ENCODE measurements around the gene NRN1L.
A peak's percentile ranks its signal among the peaks of the same experiment; 100 is the strongest.

NRN1L gene

DNA sequence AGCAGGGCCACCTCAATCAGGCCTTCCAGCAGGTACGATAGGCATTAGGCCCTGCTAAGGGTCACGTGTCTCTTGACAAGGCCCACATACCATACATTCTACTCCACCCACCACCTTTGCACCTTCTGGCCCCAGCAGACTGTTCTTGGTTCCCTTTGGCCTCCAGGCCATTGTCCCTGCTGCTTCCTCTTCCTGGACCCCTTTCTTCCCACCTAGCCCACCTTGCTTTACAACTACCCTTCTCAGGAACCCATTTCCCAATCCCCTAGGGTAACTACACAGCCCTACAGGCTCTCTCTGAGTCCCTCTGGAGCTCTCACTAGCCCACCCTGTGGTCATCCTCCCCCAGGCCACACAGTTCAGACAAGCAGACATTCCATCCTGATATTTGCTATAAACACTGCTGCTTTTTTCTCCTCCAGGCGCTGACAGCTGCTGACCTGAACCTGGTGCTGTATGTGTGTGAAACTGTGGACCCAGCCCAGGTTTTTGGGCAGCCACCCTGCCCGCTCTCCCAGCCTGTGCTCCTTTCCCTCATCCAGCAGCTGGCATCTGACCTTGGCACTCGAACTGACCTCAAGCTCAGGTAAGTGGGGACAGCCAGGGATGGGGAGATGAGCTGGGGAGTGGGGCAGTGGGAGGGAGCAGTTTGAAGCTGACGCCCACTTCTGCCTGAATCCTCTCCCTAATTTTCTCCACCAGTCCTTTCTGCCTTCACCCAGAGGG, 1.4 kb upstream of the NRN1L start:
- no peaks in the 10 kb centered on the region for H3K4me1 ChIP-seq (ENCODE audit: control insufficient read depth, low read length)
- H3K27ac ChIP-seq (ENCODE audit: low read depth, low read length) = no peak overlapping the region
- H3F3A ChIP-seq (ENCODE audit: control insufficient read depth, insufficient read depth) = 0 out of 2 replicates have a peak, but pooled peaks cover 2% of the 10 kb centered on the region
- H3K4me2 ChIP-seq (ENCODE audit: low read length) = no peak overlapping the region
- TF ChIP-seq EZH2phosphoT487 (IDR thresholded peaks at IDR 0.05; ENCODE audit: borderline replicate concordance, low read length) = no peak
- TF ChIP-seq, protein P1, sequence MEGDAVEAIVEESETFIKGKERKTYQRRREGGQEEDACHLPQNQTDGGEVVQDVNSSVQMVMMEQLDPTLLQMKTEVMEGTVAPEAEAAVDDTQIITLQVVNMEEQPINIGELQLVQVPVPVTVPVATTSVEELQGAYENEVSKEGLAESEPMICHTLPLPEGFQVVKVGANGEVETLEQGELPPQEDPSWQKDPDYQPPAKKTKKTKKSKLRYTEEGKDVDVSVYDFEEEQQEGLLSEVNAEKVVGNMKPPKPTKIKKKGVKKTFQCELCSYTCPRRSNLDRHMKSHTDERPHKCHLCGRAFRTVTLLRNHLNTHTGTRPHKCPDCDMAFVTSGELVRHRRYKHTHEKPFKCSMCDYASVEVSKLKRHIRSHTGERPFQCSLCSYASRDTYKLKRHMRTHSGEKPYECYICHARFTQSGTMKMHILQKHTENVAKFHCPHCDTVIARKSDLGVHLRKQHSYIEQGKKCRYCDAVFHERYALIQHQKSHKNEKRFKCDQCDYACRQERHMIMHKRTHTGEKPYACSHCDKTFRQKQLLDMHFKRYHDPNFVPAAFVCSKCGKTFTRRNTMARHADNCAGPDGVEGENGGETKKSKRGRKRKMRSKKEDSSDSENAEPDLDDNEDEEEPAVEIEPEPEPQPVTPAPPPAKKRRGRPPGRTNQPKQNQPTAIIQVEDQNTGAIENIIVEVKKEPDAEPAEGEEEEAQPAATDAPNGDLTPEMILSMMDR (IDR thresholded peaks at IDR 0.05; ENCODE audit: low read depth, low read length, poor library complexity, severe bottlenecking) = no peak
- H3K9me3 ChIP-seq (ENCODE audit: control insufficient read depth, insufficient read depth, low read length) = no peaks in the 10 kb centered on the region
- no peaks in the 10 kb centered on the region for H4K20me1 ChIP-seq (ENCODE audit: control insufficient read depth, insufficient read depth, low read depth, low read length)
- no peaks in the 10 kb centered on the region for H3K27me3 ChIP-seq (ENCODE audit: control insufficient read depth, low read length)
- H3K79me2 ChIP-seq (ENCODE audit: control insufficient read depth, low read length) = no peaks in the 10 kb centered on the region
- H3K4me3 ChIP-seq (ENCODE audit: low read length) = no peak overlapping the region
- H3K9me2 ChIP-seq (replicated peaks; ENCODE audit: control insufficient read depth, low read length) = no peaks in the 10 kb centered on the region
- H3K36me3 ChIP-seq (ENCODE audit: control insufficient read depth, low read length) = peaks cover 71% of the 10 kb centered on the region

DNA sequence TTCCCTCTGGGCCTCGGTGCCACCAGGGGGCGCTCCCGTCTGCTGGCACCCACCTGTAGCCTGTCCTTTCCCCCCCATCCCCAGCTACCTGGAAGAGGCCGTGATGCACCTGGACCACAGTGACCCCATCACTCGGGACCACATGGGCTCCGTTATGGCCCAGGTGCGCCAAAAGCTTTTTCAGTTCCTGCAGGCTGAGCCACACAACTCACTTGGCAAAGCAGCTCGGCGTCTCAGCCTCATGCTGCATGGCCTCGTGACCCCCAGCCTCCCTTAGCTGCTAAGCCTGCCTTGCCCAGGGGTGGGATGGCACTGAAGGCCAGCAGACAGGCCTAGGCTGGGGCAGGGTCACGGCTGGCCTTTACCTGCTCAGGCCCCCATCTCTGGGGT, 818 bp upstream of the NRN1L start:
- no peak overlapping the region for H3K4me2 ChIP-seq (ENCODE audit: low read length)
- H3K27me3 ChIP-seq (ENCODE audit: control insufficient read depth, low read length) = no peaks in the 10 kb centered on the region
- no peaks in the 10 kb centered on the region for H3K9me3 ChIP-seq (ENCODE audit: control insufficient read depth, insufficient read depth, low read length)
- no peaks in the 10 kb centered on the region for H3K4me1 ChIP-seq (ENCODE audit: control insufficient read depth, low read length)
- TF ChIP-seq, protein P1 (IDR thresholded peaks at IDR 0.05; ENCODE audit: low read depth, low read length, poor library complexity, severe bottlenecking) = peak; percentile 96
- no peak for TF ChIP-seq EZH2phosphoT487 (IDR thresholded peaks at IDR 0.05; ENCODE audit: borderline replicate concordance, low read length)
- H3K9me2 ChIP-seq (replicated peaks; ENCODE audit: control insufficient read depth, low read length) = no peaks in the 10 kb centered on the region
- H3K79me2 ChIP-seq (ENCODE audit: control insufficient read depth, low read length) = no peaks in the 10 kb centered on the region
- no peaks in the 10 kb centered on the region for H4K20me1 ChIP-seq (ENCODE audit: control insufficient read depth, insufficient read depth, low read depth, low read length)
- H3K4me3 ChIP-seq (ENCODE audit: low read length) = no peak overlapping the region
- H3K36me3 ChIP-seq (ENCODE audit: control insufficient read depth, low read length) = peaks cover 65% of the 10 kb centered on the region
- H3K27ac ChIP-seq (ENCODE audit: low read depth, low read length) = no peak overlapping the region
- 0 out of 2 replicates have a peak, but pooled peaks cover 2% of the 10 kb centered on the region for H3F3A ChIP-seq (ENCODE audit: control insufficient read depth, insufficient read depth)

DNA sequence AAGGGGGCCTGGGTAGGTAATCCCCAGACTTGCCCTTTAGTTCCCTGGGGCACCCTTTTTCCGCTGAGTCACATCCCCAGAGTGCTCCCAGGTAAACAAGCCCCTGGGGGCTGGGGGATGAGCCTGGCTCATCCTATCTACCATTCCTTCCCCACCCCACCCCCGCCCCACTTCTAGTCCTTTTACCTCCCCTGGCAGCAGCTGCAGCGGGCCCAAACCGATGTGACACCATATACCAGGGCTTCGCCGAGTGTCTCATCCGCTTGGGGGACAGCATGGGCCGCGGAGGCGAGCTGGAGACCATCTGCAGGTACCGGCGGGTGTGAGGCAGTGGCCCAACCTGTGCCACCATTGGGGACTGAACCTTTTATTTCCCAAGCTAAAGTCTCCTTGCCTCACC, 860 bp downstream of the NRN1L start:
- 0 out of 2 replicates have a peak, but pooled peaks cover 2% of the 10 kb centered on the region for H3F3A ChIP-seq (ENCODE audit: control insufficient read depth, insufficient read depth)
- no peak overlapping the region for H3K27ac ChIP-seq (ENCODE audit: low read depth, low read length)
- no peaks in the 10 kb centered on the region for H3K9me3 ChIP-seq (ENCODE audit: control insufficient read depth, insufficient read depth, low read length)
- no peaks in the 10 kb centered on the region for H3K4me1 ChIP-seq (ENCODE audit: control insufficient read depth, low read length)
- no peaks in the 10 kb centered on the region for H3K27me3 ChIP-seq (ENCODE audit: control insufficient read depth, low read length)
- no peak overlapping the region for H3K4me3 ChIP-seq (ENCODE audit: low read length)
- H3K36me3 ChIP-seq (ENCODE audit: control insufficient read depth, low read length) = peaks cover 48% of the 10 kb centered on the region
- H3K4me2 ChIP-seq (ENCODE audit: low read length) = no peak overlapping the region
- TF ChIP-seq, protein P1 (IDR thresholded peaks at IDR 0.05; ENCODE audit: low read depth, low read length, poor library complexity, severe bottlenecking) = no peak
- H3K9me2 ChIP-seq (replicated peaks; ENCODE audit: control insufficient read depth, low read length) = no peaks in the 10 kb centered on the region
- H3K79me2 ChIP-seq (ENCODE audit: control insufficient read depth, low read length) = no peaks in the 10 kb centered on the region
- H4K20me1 ChIP-seq (ENCODE audit: control insufficient read depth, insufficient read depth, low read depth, low read length) = no peaks in the 10 kb centered on the region

All from DOHH2 (cell line).